Stimulated activated naive B cell treated with anti-CD40 and anti-IgM and Interleukin-4, amounts not matched to agents 10 μg/mL and 1 μg/mL and 100 μg/mL, for 72 hours (primary cell): ENCODE results near the gene TCHH.
"Not testable (repeated sequence)": the region's sequence is repeated elsewhere in the genome, so short reads cannot be mapped to it uniquely, and the experiment has no call there.

Source experiments
- ATAC-seq, 2 donors: fragments of 150-1000 bp; cut with Tn5 transposase; replicated peaks; 2 replicates each; pipeline ENCODE4 v1.10.0; 2021; ENCODE audit warnings: moderate library complexity in 1 of 2
- DNase-seq: peaks from one replicate; pipeline ENCODE4 v3.0.0; 2021
- H3K27ac Mint-ChIP-seq: one replicate; pipeline ENCODE4 v1.8.0; 2022; ENCODE audit warnings: mild to moderate bottlenecking, mixed read lengths
- H3K27me3 Mint-ChIP-seq, 2 donors: one replicate each; pipeline ENCODE4 v1.8.0; 2022; ENCODE audit warnings: mixed read lengths in 2 of 2
- H3K36me3 Mint-ChIP-seq, 2 donors: one replicate each; pipeline ENCODE4 v1.8.0; 2022; ENCODE audit warnings: mixed read lengths in 2 of 2, mild to moderate bottlenecking in 1 of 2
- H3K4me1 Mint-ChIP-seq, 2 donors: one replicate each; pipeline ENCODE4 v1.8.0; 2022; ENCODE audit warnings: mixed read lengths in 2 of 2, mild to moderate bottlenecking in 1 of 2
- H3K4me3 Mint-ChIP-seq, 2 donors: one replicate each; pipeline ENCODE4 v1.8.0; 2022; ENCODE audit warnings: mild to moderate bottlenecking in 2 of 2, mixed read lengths in 2 of 2, moderate library complexity in 1 of 2
- H3K9me3 Mint-ChIP-seq, 2 donors: one replicate each; pipeline ENCODE4 v1.8.0; 2022; ENCODE audit warnings: mixed read lengths in 2 of 2, mild to moderate bottlenecking in 1 of 2

Gene TCHH

GRCh38 chr1:152107031-152107983 lies 7.9 kb downstream of the TCHH start:
- Mint-ChIP-seq H3K4me3 (no peak overlapping the region), H3K27me3 (peaks cover 5 to 14% of the 10 kb centered on the region in 2 donors), H3K36me3 (peaks cover 0 to 8% of the 10 kb centered on the region in 2 donors), H3K27ac (no peak overlapping the region), H3K9me3 (peaks cover 0 to 1% of the 10 kb centered on the region in 2 donors), H3K4me1 (peaks cover 0 to 10% of the 10 kb centered on the region in 2 donors)
- ATAC-seq (no peak), DNase-seq (no peak)

GRCh38 chr1:152104854-152105253 lies 10.4 kb downstream of the TCHH start:
- DNase-seq: no peak
- Mint-ChIP-seq H3K9me3 (peaks cover 0 to 1% of the 10 kb centered on the region in 2 donors), H3K4me3 (no peak overlapping the region), H3K27ac (no peak overlapping the region), H3K27me3 (peaks cover 26 to 39% of the 10 kb centered on the region in 2 donors), H3K4me1 (peaks cover 0 to 10% of the 10 kb centered on the region in 2 donors), H3K36me3 (peaks cover 0 to 8% of the 10 kb centered on the region in 2 donors)
- no peak for ATAC-seq

GRCh38 chr1:152096931-152097330 lies 18.3 kb downstream of the TCHH start:
- no peak for ATAC-seq
- Mint-ChIP-seq H3K27me3 (peaks cover 29 to 56% of the 10 kb centered on the region in 2 donors), H3K4me3 (no peak overlapping the region), H3K9me3 (peaks cover 12 to 14% of the 10 kb centered on the region in 2 donors), H3K4me1 (no peaks in the 10 kb centered on the region), H3K36me3 (no peaks in the 10 kb centered on the region), H3K27ac (no peak overlapping the region)
- no peak for DNase-seq

- peaks cover 0 to 1% of the 10 kb centered on the region in 2 donors for H3K36me3 Mint-ChIP-seq
- peaks cover 18 to 30% of the 10 kb centered on the region in 2 donors for H3K27me3 Mint-ChIP-seq
- ATAC-seq (no peak), DNase-seq (no peak)
- no peak within 1 kb of the TSS for H3K27ac Mint-ChIP-seq
- no peaks in the 10 kb centered on the region for H3K4me1 Mint-ChIP-seq
- H3K9me3 Mint-ChIP-seq: peaks cover 8 to 10% of the 10 kb centered on the region in 2 donors
- no peak within 1 kb of the TSS for H3K4me3 Mint-ChIP-seq
These were observed 26.1 kb downstream of the TCHH start, which contains the start of gene TCHHL1 for GRCh38 chr1:152089014-152089674. Gene TCHHL1 (minus strand): TSS chr1:152089064. CDS start chr1:152088143, 921 bp downstream.

GRCh38 chr1:152086760-152087159 lies 28.5 kb downstream of the TCHH start:
- H3K27me3 Mint-ChIP-seq: peaks cover 18 to 24% of the 10 kb centered on the region in 2 donors
- no peaks in the 10 kb centered on the region for H3K4me1 Mint-ChIP-seq
- peaks cover 3 to 4% of the 10 kb centered on the region in 2 donors for H3K9me3 Mint-ChIP-seq
- H3K36me3 Mint-ChIP-seq: peaks cover 0 to 1% of the 10 kb centered on the region in 2 donors
- DNase-seq: no peak
- no peak overlapping the region for H3K4me3 Mint-ChIP-seq
- no peak overlapping the region for H3K27ac Mint-ChIP-seq
- no peak for ATAC-seq

GRCh38 chr1:152084853-152085252 lies 30.4 kb downstream of the TCHH start:
- DNase-seq: no peak
- no peaks in the 10 kb centered on the region for H3K9me3 Mint-ChIP-seq
- H3K36me3 Mint-ChIP-seq: no peaks in the 10 kb centered on the region
- H3K4me1 Mint-ChIP-seq: no peaks in the 10 kb centered on the region
- H3K4me3 Mint-ChIP-seq: no peak overlapping the region
- ATAC-seq: no peak
- H3K27ac Mint-ChIP-seq: no peak overlapping the region
- peaks cover 10 to 15% of the 10 kb centered on the region in 2 donors for H3K27me3 Mint-ChIP-seq

- ATAC-seq, H3K36me3 Mint-ChIP-seq, H3K9me3 Mint-ChIP-seq, H3K27ac Mint-ChIP-seq, H3K4me1 Mint-ChIP-seq, H3K4me3 Mint-ChIP-seq, DNase-seq: not testable (repeated sequence)
- peaks cover 16 to 18% of the 10 kb centered on the region in 2 donors for H3K27me3 Mint-ChIP-seq
These were observed 34.2 kb downstream of the TCHH start for GRCh38 chr1:152081026-152081425.

GRCh38 chr1:152080494-152080893 lies 34.8 kb downstream of the TCHH start:
- H3K27ac Mint-ChIP-seq, ATAC-seq, DNase-seq, H3K4me1 Mint-ChIP-seq, H3K4me3 Mint-ChIP-seq, H3K36me3 Mint-ChIP-seq, H3K9me3 Mint-ChIP-seq: not testable (repeated sequence)
- peaks cover 16 to 18% of the 10 kb centered on the region in 2 donors for H3K27me3 Mint-ChIP-seq

- DNase-seq (no peak), ATAC-seq (no peak)
- no peaks in the 10 kb centered on the region for H3K36me3 Mint-ChIP-seq
- no peaks in the 10 kb centered on the region for H3K4me1 Mint-ChIP-seq
- no peak overlapping the region for H3K27ac Mint-ChIP-seq
- H3K27me3 Mint-ChIP-seq: peaks cover 18 to 26% of the 10 kb centered on the region in 2 donors
- H3K9me3 Mint-ChIP-seq: no peaks in the 10 kb centered on the region
- no peak overlapping the region for H3K4me3 Mint-ChIP-seq
These were observed 36.3 kb downstream of the TCHH start for GRCh38 chr1:152078831-152079441.

GRCh38 chr1:152072311-152072710 lies 42.9 kb downstream of the TCHH start:
- ATAC-seq (no peak), DNase-seq (no peak)
- no peaks in the 10 kb centered on the region for H3K4me1 Mint-ChIP-seq
- H3K9me3 Mint-ChIP-seq: no peaks in the 10 kb centered on the region
- no peaks in the 10 kb centered on the region for H3K36me3 Mint-ChIP-seq
- H3K27ac Mint-ChIP-seq: no peak overlapping the region
- H3K27me3 Mint-ChIP-seq: peaks cover 30 to 50% of the 10 kb centered on the region in 2 donors
- H3K4me3 Mint-ChIP-seq: no peak overlapping the region

- DNase-seq (no peak), ATAC-seq (no peak)
- Mint-ChIP-seq H3K9me3 (no peaks in the 10 kb centered on the region), H3K36me3 (no peaks in the 10 kb centered on the region), H3K27ac (no peak overlapping the region), H3K4me3 (no peak overlapping the region), H3K27me3 (peaks cover 33 to 53% of the 10 kb centered on the region in 2 donors), H3K4me1 (no peaks in the 10 kb centered on the region)
These were observed 44.1 kb downstream of the TCHH start for GRCh38 chr1:152071123-152071522.

- Mint-ChIP-seq H3K9me3 (no peaks in the 10 kb centered on the region), H3K27me3 (peaks cover 35 to 53% of the 10 kb centered on the region in 2 donors), H3K4me3 (no peak overlapping the region), H3K36me3 (no peaks in the 10 kb centered on the region), H3K4me1 (no peaks in the 10 kb centered on the region), H3K27ac (no peak overlapping the region)
- no peak for ATAC-seq
- no peak for DNase-seq
These were observed 47.3 kb downstream of the TCHH start for GRCh38 chr1:152067929-152068328.

GRCh38 chr1:152067150-152067549 lies 48.1 kb downstream of the TCHH start:
- Mint-ChIP-seq H3K27ac (no peak overlapping the region), H3K9me3 (no peaks in the 10 kb centered on the region), H3K4me1 (no peaks in the 10 kb centered on the region), H3K4me3 (no peak overlapping the region), H3K27me3 (peaks cover 30 to 45% of the 10 kb centered on the region in 2 donors), H3K36me3 (no peaks in the 10 kb centered on the region)
- DNase-seq (no peak), ATAC-seq (no peak)

GRCh38 chr1:152061952-152062351 lies 53.3 kb downstream of the TCHH start:
- Mint-ChIP-seq H3K9me3 (no peaks in the 10 kb centered on the region), H3K4me3 (no peak overlapping the region), H3K4me1 (no peaks in the 10 kb centered on the region), H3K36me3 (no peaks in the 10 kb centered on the region), H3K27ac (no peak overlapping the region), H3K27me3 (peaks cover 19 to 23% of the 10 kb centered on the region in 2 donors)
- ATAC-seq (no peak), DNase-seq (no peak)
